Measurements from ENCODE around the gene KRTAP4-8. TPM values are rescaled to one million over a fixed set of nuclear protein-coding genes. Genes with fewer than 3 reads are reported as not detected.

The KRTAP4-8 gene
- not detected in 5 replicates for total RNA-seq (2022; extraction: Qiagen RNA extraction)

GRCh38 chr17:41098042-41098441 lies at the start of gene KRTAP4-8:
KRTAP4-8 (minus strand) TSS chr17:41098142; CDS start chr17:41098084, 58 bp downstream.

GRCh38 chr17:41140360-41141131 lies 42.6 kb upstream of the KRTAP4-8 start, which contains the start of gene KRTAP4-6:
KRTAP4-6 (minus strand) TSS chr17:41140544; CDS start chr17:41140487, 57 bp downstream.

GRCh38 chr17:41123991-41124371 lies 26.0 kb upstream of the KRTAP4-8 start, which contains the start of gene KRTAP4-12:
KRTAP4-12 (minus strand) TSS chr17:41124182; CDS start chr17:41124122, 60 bp downstream.

GRCh38 chr17:41117846-41118386 lies 20.0 kb upstream of the KRTAP4-8 start, which contains the start of gene KRTAP4-11:
KRTAP4-11 (minus strand) TSS chr17:41118373; CDS start chr17:41118315, 58 bp downstream.

GRCh38 chr17:41105347-41105746 lies 7.4 kb upstream of the KRTAP4-8 start, which contains the start of gene KRTAP4-9:
KRTAP4-9 (plus strand) TSS chr17:41105389; CDS start chr17:41105389, 0 bp downstream.

GRCh38 chr17:41101586-41102259 lies 3.8 kb upstream of the KRTAP4-8 start, which contains the start of gene KRTAP4-16:
KRTAP4-16 (minus strand) TSS chr17:41102209; CDS start chr17:41102209, 0 bp downstream.

GRCh38 chr17:41084100-41084856 lies 13.7 kb downstream of the KRTAP4-8 start, which contains the start of gene KRTAP4-7:
KRTAP4-7 (plus strand) TSS chr17:41084150; CDS start chr17:41084207, 57 bp downstream.

GRCh38 chr17:41065829-41066624 lies 31.9 kb downstream of the KRTAP4-8 start, which contains the start of gene KRTAP2-4:
KRTAP2-4 (minus strand) TSS chr17:41065879; CDS start chr17:41065845, 34 bp downstream.

GRCh38 chr17:41060052-41060604 lies 37.8 kb downstream of the KRTAP4-8 start, which contains the start of gene KRTAP2-3:
KRTAP2-3 (minus strand) TSS chr17:41060114; CDS start chr17:41060050, 64 bp downstream.

GRCh38 chr17:41055130-41055529 lies 42.8 kb downstream of the KRTAP4-8 start, which contains the start of gene KRTAP2-2:
KRTAP2-2 (minus strand) TSS chr17:41055230; CDS start chr17:41055211, 19 bp downstream.

Other genes with a start within 250 kb of the KRTAP4-8 start
- gene KRT12, start 230.9 kb downstream of the KRTAP4-8 start, total RNA-seq (2022; extraction: Qiagen RNA extraction): not detected in 5 replicates
- gene KRT20, start 212.9 kb downstream of the KRTAP4-8 start, total RNA-seq (2022; extraction: Qiagen RNA extraction): 0.17 to 0.45 TPM (median 0.26 TPM) in 5 replicates
- 0.08 to 0.15 TPM (median 0.08 TPM) in 3 of 5 replicates, not detected in the others for gene KRT23, start 160.5 kb downstream of the KRTAP4-8 start, total RNA-seq (2022; extraction: Qiagen RNA extraction)
- gene KRT39, start 131.2 kb downstream of the KRTAP4-8 start, total RNA-seq (2022; extraction: Qiagen RNA extraction): not detected in 5 replicates
- not detected in 5 replicates for gene KRT40, start 113.8 kb downstream of the KRTAP4-8 start, total RNA-seq (2022; extraction: Qiagen RNA extraction)
- not detected in 5 replicates for gene KRTAP3-3, start 104.0 kb downstream of the KRTAP4-8 start, total RNA-seq (2022; extraction: Qiagen RNA extraction)
- gene KRTAP3-2, start 98.2 kb downstream of the KRTAP4-8 start, total RNA-seq (2022; extraction: Qiagen RNA extraction): 0.22 to 0.42 TPM (median 0.37 TPM) in 3 of 5 replicates, not detected in the others
- gene KRTAP3-1, start 89.0 kb downstream of the KRTAP4-8 start, total RNA-seq (2022; extraction: Qiagen RNA extraction): 0.35 TPM in 1 of 5 replicates, not detected in the others
- gene KRTAP1-5, start 70.9 kb downstream of the KRTAP4-8 start, total RNA-seq (2022; extraction: Qiagen RNA extraction): not detected in 5 replicates
- gene KRTAP1-4, start 67.9 kb downstream of the KRTAP4-8 start, total RNA-seq (2022; extraction: Qiagen RNA extraction): not detected in 5 replicates
- not detected in 5 replicates for gene KRTAP1-3, start 63.3 kb downstream of the KRTAP4-8 start, total RNA-seq (2022; extraction: Qiagen RNA extraction)
- gene KRTAP1-1, start 56.7 kb downstream of the KRTAP4-8 start, total RNA-seq (2022; extraction: Qiagen RNA extraction): not detected in 5 replicates
- gene KRTAP2-1, start 50.8 kb downstream of the KRTAP4-8 start, total RNA-seq (2022; extraction: Qiagen RNA extraction): not detected in 5 replicates
- not detected in 5 replicates for gene KRTAP2-2, start 42.9 kb downstream of the KRTAP4-8 start, total RNA-seq (2022; extraction: Qiagen RNA extraction)
- gene KRTAP2-3, start 38.0 kb downstream of the KRTAP4-8 start, total RNA-seq (2022; extraction: Qiagen RNA extraction): 0.22 TPM in 1 of 5 replicates, not detected in the others
- gene KRTAP2-4, start 32.3 kb downstream of the KRTAP4-8 start, total RNA-seq (2022; extraction: Qiagen RNA extraction): not detected in 5 replicates
- gene KRTAP4-7, start 14.0 kb downstream of the KRTAP4-8 start, total RNA-seq (2022; extraction: Qiagen RNA extraction): not detected in 5 replicates
- not detected in 5 replicates for gene KRTAP4-16, start 4.1 kb upstream of the KRTAP4-8 start, total RNA-seq (2022; extraction: Qiagen RNA extraction)
- not detected in 5 replicates for gene KRTAP4-9, start 7.2 kb upstream of the KRTAP4-8 start, total RNA-seq (2022; extraction: Qiagen RNA extraction)
- gene KRTAP4-11, start 20.2 kb upstream of the KRTAP4-8 start, total RNA-seq (2022; extraction: Qiagen RNA extraction): not detected in 5 replicates
- not detected in 5 replicates for gene KRTAP4-12, start 26.0 kb upstream of the KRTAP4-8 start, total RNA-seq (2022; extraction: Qiagen RNA extraction)
- gene KRTAP4-6, start 42.4 kb upstream of the KRTAP4-8 start, total RNA-seq (2022; extraction: Qiagen RNA extraction): not detected in 5 replicates
- gene KRTAP4-5, start 51.7 kb upstream of the KRTAP4-8 start, total RNA-seq (2022; extraction: Qiagen RNA extraction): not detected in 5 replicates
- not detected in 5 replicates for gene KRTAP4-4, start 62.6 kb upstream of the KRTAP4-8 start, total RNA-seq (2022; extraction: Qiagen RNA extraction)
- gene KRTAP4-3, start 70.1 kb upstream of the KRTAP4-8 start, total RNA-seq (2022; extraction: Qiagen RNA extraction): not detected in 5 replicates
- gene KRTAP4-2, start 80.1 kb upstream of the KRTAP4-8 start, total RNA-seq (2022; extraction: Qiagen RNA extraction): not detected in 5 replicates
- 0.16 to 0.38 TPM (median 0.18 TPM) in 3 of 5 replicates, not detected in the others for gene KRTAP4-1, start 86.8 kb upstream of the KRTAP4-8 start, total RNA-seq (2022; extraction: Qiagen RNA extraction)
- not detected in 5 replicates for gene KRTAP9-1, start 91.7 kb upstream of the KRTAP4-8 start, total RNA-seq (2022; extraction: Qiagen RNA extraction)
- gene KRTAP9-2, start 128.5 kb upstream of the KRTAP4-8 start, total RNA-seq (2022; extraction: Qiagen RNA extraction): not detected in 5 replicates
- not detected in 5 replicates for gene KRTAP9-3, start 134.3 kb upstream of the KRTAP4-8 start, total RNA-seq (2022; extraction: Qiagen RNA extraction)
- gene KRTAP9-8, start 139.9 kb upstream of the KRTAP4-8 start, total RNA-seq (2022; extraction: Qiagen RNA extraction): not detected in 5 replicates
- not detected in 5 replicates for gene KRTAP9-4, start 151.5 kb upstream of the KRTAP4-8 start, total RNA-seq (2022; extraction: Qiagen RNA extraction)
- gene KRTAP9-9, start 157.2 kb upstream of the KRTAP4-8 start, total RNA-seq (2022; extraction: Qiagen RNA extraction): not detected in 5 replicates
- gene KRTAP9-6, start 167.2 kb upstream of the KRTAP4-8 start, total RNA-seq (2022; extraction: Qiagen RNA extraction): not detected in 5 replicates
- not detected in 5 replicates for gene KRTAP9-7, start 177.6 kb upstream of the KRTAP4-8 start, total RNA-seq (2022; extraction: Qiagen RNA extraction)
- not detected in 5 replicates for gene KRTAP29-1, start 204.7 kb upstream of the KRTAP4-8 start, total RNA-seq (2022; extraction: Qiagen RNA extraction)
- not detected in 5 replicates for gene KRTAP16-1, start 211.2 kb upstream of the KRTAP4-8 start, total RNA-seq (2022; extraction: Qiagen RNA extraction)
- not detected in 5 replicates for gene KRTAP17-1, start 217.6 kb upstream of the KRTAP4-8 start, total RNA-seq (2022; extraction: Qiagen RNA extraction)

All from A549 treated with Mapracorat at 1 μM for 4 hours (cell line).